Karpas-422 (cell line): Measurements from ENCODE around the gene ABTB1. TPM values are rescaled to one million over a fixed set of nuclear protein-coding genes. Genes with fewer than 3 reads are reported as not detected.

Source experiments
- DNase-seq: peaks from one replicate; pipeline ENCODE4 v3.0.0-alpha.2; 2015
- H2AFZ ChIP-seq: fragments of 200-600 bp; sonication (generic); 2 replicates; pipeline ENCODE4 v1.6.1; 2014; ENCODE audit warnings: antibody characterized with exemption, low read length, mixed read lengths
- H3K27ac ChIP-seq: fragments of 200-600 bp; sonication (generic); 2 replicates; pipeline ENCODE4 v1.5.1; 2014; ENCODE audit warnings: mild to moderate bottlenecking, low read length, moderate library complexity
- H3K27me3 ChIP-seq: fragments of 200-600 bp; sonication (generic); 2 replicates; pipeline ENCODE4 v1.6.1; 2014; ENCODE audit warnings: low read length, mixed read lengths
- H3K36me3 ChIP-seq: fragments of 200-600 bp; sonication (generic); 2 replicates; pipeline ENCODE4 v1.6.1; 2014; ENCODE audit warnings: low read length, mixed read lengths; ENCODE audit not compliant: insufficient read depth
- H3K4me1 ChIP-seq: fragments of 200-600 bp; sonication (generic); 2 replicates; pipeline ENCODE4 v1.6.1; 2014; ENCODE audit warnings: mild to moderate bottlenecking, low read length, mixed read lengths
- H3K4me2 ChIP-seq: fragments of 200-600 bp; sonication (generic); 2 replicates; pipeline ENCODE4 v1.6.1; 2014; ENCODE audit warnings: low read length, low read depth, mild to moderate bottlenecking; ENCODE audit not compliant: poor library complexity, severe bottlenecking
- H3K4me3 ChIP-seq: fragments of 200-600 bp; sonication (generic); 2 replicates; pipeline ENCODE4 v1.5.1; 2014; ENCODE audit warnings: mild to moderate bottlenecking, antibody characterized with exemption, low read length, mixed read lengths
- H3K79me2 ChIP-seq: fragments of 200-600 bp; sonication (generic); 2 replicates; pipeline ENCODE4 v1.6.1; 2014; ENCODE audit warnings: mild to moderate bottlenecking, low read length, mixed read lengths
- H3K9ac ChIP-seq: fragments of 200-600 bp; sonication (generic); 2 replicates; pipeline ENCODE4 v1.6.0; 2014; ENCODE audit warnings: low read length
- H3K9me2 ChIP-seq: fragments of 200-600 bp; sonication (generic), shearing (Covaris generic); replicated peaks from 2 replicates; pipeline ENCODE4 v1.6.0; 2014; ENCODE audit warnings: mild to moderate bottlenecking, low read length, moderate library complexity; ENCODE audit not compliant: insufficient read depth
- H3K9me3 ChIP-seq: fragments of 300-700, 200-600 bp; sonication (generic); 2 replicates; pipeline ENCODE4 v1.6.1; 2014; ENCODE audit warnings: low read length, mixed read lengths
- H4K20me1 ChIP-seq: fragments of 200-600 bp; sonication (generic); 2 replicates; pipeline ENCODE4 v1.6.1; 2014; ENCODE audit warnings: mild to moderate bottlenecking, antibody characterized with exemption, low read length, low read depth; ENCODE audit not compliant: insufficient read depth
- total RNA-seq: library from RNA; depleted of rRNA; stranded (reverse); fragments of >200 nt; shearing (Covaris generic); gene quantifications from 2 replicates; pipeline ENCODE4 v1.2.3, GENCODE V29; 2014; ENCODE audit warnings: low replicate concordance

Gene ABTB1
- total RNA-seq, 1 experiment from 2014 or later = 25.5 TPM

DNA sequence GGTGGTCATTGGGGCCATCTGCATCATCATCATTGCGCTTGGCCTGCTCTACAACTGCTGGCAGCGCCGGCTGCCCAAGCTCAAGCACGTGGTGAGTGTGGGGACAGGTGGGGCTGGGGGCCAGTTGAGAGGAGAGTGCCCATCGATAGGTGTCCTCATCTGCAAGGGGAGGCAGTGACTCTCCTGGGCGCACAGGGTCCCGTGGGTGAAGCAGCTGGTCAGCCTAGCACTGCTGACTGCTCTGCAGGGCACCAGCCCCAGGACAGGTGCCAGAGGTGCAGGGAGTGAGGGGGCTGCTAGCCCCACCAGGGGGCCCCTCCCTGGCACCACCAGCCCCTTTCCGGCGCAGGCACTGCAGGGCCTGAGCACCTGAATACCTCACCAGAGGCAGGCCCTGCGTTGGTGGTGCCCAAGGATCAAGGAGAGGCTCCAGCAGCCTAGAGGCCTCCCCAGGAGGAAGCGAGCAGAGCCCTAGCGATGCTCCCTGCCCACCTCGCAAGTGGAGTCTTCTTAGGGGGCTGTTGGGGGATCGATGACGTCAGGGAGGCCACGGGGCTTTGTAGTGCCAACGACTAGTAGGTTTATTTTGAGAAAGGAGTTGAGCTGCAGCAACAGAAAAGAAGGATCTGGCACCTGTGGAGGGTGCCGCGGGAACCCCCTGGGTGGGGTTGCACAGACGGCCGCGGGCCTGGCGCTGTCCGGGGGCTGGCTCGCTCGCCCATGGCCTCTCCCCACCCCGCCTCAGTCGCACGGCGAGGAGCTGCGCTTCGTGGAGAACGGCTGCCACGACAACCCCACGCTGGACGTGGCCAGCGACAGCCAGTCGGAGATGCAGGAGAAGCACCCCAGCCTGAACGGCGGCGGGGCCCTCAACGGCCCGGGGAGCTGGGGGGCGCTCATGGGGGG is 976 bp upstream of the ABTB1 start:
- peak; percentile 82 for DNase-seq
- peaks cover 27% of the 10 kb centered on the region for H3K4me1 ChIP-seq
- H3K4me2 ChIP-seq = peak overlapping the region; percentile 97
- no peaks in the 10 kb centered on the region for H4K20me1 ChIP-seq
- peak overlapping the region; percentile 91 for H3K4me3 ChIP-seq
- H3K9me3 ChIP-seq = no peaks in the 10 kb centered on the region
- H3K27me3 ChIP-seq = no peaks in the 10 kb centered on the region
- H3K9ac ChIP-seq = peak overlapping the region; percentile 95
- H2AFZ ChIP-seq = peak overlapping the region; percentile 34; the same call in 1 of the 2 replicates
- H3K9me2 ChIP-seq = no peaks in the 10 kb centered on the region
- no peaks in the 10 kb centered on the region for H3K36me3 ChIP-seq
- H3K27ac ChIP-seq = peak overlapping the region; percentile 75
- peaks cover 9% of the 10 kb centered on the region for H3K79me2 ChIP-seq

DNA sequence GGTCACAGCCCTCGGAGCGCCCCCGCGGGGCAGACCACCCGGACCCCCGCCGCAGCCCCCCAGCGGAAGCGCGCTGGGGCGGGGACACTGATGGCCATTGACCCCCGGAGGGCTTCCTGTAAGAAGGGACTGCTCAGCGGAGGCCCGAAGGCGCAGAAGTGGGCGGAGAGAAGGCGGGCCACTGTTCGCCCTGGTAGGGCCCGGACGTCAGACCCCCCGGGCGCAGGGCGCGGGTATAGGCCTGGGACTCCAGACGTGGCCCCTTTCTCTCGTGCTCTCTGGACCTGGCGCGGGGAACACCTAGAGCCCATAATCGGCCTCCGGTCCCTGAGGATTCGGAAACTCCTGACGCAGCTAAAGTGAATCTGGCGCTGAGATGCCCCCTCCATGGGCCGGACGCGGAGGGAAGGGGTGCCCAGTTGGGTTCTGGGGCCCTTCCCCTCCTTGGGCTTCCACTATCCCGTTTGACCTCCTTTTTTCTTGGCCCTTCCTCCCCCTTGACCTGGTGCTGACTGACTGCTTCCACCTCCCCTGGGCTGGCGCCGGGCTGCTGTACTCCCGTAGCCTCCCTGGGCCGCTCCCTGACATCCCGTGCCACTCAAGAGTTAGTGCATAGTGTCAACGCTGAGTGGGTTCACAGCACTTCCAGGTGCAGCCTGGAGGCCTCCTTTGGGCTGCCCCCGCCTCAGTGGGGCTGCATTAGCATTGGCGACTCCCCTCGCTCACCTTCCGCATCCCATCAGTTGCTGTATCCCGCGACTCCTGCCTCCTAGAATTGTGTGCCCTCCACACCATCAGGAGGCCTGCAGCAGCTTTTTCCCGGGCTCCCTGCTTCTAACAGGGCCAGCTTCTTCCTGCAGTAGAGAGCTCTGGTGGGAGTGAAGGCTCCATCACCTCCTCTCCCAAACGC is 694 bp downstream of the ABTB1 start:
- DNase-seq = peak; percentile 84
- peak overlapping the region; percentile 84 for H3K9ac ChIP-seq
- H3K4me2 ChIP-seq = peak overlapping the region; percentile 91
- no peak overlapping the region for H2AFZ ChIP-seq
- peak overlapping the region; percentile 59 for H3K27ac ChIP-seq
- H3K36me3 ChIP-seq = no peaks in the 10 kb centered on the region
- peaks cover 27% of the 10 kb centered on the region for H3K4me1 ChIP-seq
- no peaks in the 10 kb centered on the region for H3K27me3 ChIP-seq
- H3K9me3 ChIP-seq = no peaks in the 10 kb centered on the region
- peaks cover 9% of the 10 kb centered on the region for H3K79me2 ChIP-seq
- H3K4me3 ChIP-seq = peak overlapping the region; percentile 90
- no peaks in the 10 kb centered on the region for H3K9me2 ChIP-seq
- no peaks in the 10 kb centered on the region for H4K20me1 ChIP-seq

DNA sequence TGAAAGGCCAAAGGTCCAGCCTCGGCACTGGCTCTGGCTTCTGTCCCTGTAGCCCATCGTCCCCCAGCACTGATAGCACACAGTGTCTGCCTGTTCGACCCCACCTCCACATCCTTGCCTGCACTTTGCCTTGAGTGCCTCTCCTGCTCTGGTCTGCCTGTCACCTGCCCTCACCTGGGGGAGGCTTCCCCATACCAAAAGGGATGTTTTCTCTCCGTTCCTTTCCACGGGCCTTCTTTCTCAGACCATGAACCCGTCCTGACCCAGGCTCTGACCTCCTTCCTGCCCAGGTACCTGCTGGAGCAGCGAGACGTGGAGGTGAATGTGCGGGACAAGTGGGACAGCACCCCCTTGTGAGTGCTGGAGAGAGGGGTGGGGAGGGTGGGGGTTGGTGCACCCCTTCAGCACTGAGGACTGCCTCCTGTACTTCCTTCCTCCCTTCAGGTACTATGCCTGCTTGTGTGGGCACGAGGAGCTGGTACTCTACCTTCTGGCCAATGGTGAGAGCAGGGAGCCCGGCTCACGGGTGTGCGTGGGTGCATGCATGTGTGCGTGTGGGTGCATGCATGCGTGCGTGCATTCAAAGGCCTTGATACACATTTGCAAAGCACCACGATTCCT is 1.5 kb downstream of the ABTB1 start:
- H3K9me2 ChIP-seq = no peaks in the 10 kb centered on the region
- H3K79me2 ChIP-seq = peaks cover 9% of the 10 kb centered on the region
- H3K4me1 ChIP-seq = peaks cover 27% of the 10 kb centered on the region
- peak overlapping the region; percentile 59 for H3K27ac ChIP-seq
- H3K36me3 ChIP-seq = no peaks in the 10 kb centered on the region
- peak overlapping the region; percentile 90 for H3K4me3 ChIP-seq
- peak overlapping the region; percentile 91 for H3K4me2 ChIP-seq
- no peak for DNase-seq
- H2AFZ ChIP-seq = no peak overlapping the region
- H4K20me1 ChIP-seq = no peaks in the 10 kb centered on the region
- no peaks in the 10 kb centered on the region for H3K27me3 ChIP-seq
- H3K9ac ChIP-seq = peak overlapping the region; percentile 84
- H3K9me3 ChIP-seq = no peaks in the 10 kb centered on the region

DNA sequence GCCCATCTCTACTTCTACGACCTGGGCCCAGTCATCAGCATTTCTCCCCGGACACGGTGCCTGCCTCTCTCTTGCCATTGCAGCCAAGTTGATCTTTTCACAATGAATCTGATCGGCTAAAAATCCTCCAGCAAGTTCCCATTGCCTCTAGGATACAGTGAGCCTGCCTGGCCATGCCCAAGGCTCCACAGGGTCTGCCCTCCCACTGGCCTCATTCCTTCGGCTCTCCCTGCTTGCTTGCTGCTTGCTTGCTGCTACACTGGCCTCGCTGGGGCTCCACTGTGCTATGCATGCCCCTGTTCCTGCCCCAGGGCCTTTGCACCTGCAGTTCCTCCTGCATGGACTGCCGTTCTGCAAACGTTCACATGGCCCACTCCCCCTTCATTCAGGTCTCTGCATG is 2.0 kb downstream of the ABTB1 start:
- no peaks in the 10 kb centered on the region for H4K20me1 ChIP-seq
- no peak overlapping the region for H3K4me3 ChIP-seq
- no peaks in the 10 kb centered on the region for H3K36me3 ChIP-seq
- peaks cover 27% of the 10 kb centered on the region for H3K4me1 ChIP-seq
- peaks cover 9% of the 10 kb centered on the region for H3K79me2 ChIP-seq
- no peaks in the 10 kb centered on the region for H3K27me3 ChIP-seq
- peak overlapping the region; percentile 91 for H3K4me2 ChIP-seq
- H3K27ac ChIP-seq = 0 out of 2 replicates have a peak overlapping the region, but pooled peaks have one; percentile 1
- H3K9ac ChIP-seq = no peak overlapping the region
- no peak overlapping the region for H2AFZ ChIP-seq
- no peak for DNase-seq
- H3K9me2 ChIP-seq = no peaks in the 10 kb centered on the region
- H3K9me3 ChIP-seq = no peaks in the 10 kb centered on the region

DNA sequence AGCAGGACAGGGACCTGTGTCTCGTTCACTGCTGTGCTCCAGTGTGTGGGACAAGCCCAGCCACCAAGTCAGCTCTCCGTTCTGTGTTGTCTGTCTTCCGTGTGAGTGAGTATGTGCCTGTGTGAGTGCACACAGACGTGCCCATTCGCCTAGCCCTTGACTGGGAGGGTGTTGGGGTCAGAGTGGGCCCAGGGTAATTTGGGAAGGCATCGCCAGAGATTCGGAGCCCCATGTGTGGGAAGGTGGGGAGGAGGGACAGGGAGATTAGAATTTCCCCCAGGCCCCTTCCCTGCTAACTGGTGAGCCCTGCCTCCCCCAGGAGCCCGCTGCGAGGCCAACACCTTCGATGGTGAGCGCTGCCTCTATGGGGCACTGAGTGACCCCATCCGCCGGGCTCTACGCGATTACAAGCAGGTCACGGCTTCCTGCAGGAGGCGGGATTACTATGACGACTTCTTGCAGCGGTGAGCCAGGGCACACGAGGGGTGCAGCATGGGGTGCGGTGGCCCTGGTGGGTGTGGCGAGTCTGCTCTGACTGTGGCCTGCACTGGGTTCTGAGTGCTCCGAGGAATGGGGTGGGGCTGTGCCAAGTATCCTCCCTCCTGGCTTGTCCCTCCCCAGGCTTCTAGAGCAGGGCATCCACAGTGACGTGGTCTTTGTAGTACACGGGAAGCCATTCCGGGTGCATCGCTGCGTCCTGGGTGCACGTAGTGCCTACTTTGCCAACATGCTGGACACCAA is 3.1 kb downstream of the ABTB1 start:
- Histone ChIP-seq H3K4me2 (no peak overlapping the region), H3K4me3 (no peak overlapping the region), H4K20me1 (no peaks in the 10 kb centered on the region), H3K36me3 (no peaks in the 10 kb centered on the region), H3K9ac (no peak overlapping the region), H2AFZ (no peak overlapping the region), H3K9me3 (no peaks in the 10 kb centered on the region), H3K79me2 (peaks cover 9% of the 10 kb centered on the region), H3K27me3 (no peaks in the 10 kb centered on the region), H3K27ac (no peak overlapping the region), H3K4me1 (peaks cover 38% of the 10 kb centered on the region), H3K9me2 (no peaks in the 10 kb centered on the region)
- no peak for DNase-seq

DNA sequence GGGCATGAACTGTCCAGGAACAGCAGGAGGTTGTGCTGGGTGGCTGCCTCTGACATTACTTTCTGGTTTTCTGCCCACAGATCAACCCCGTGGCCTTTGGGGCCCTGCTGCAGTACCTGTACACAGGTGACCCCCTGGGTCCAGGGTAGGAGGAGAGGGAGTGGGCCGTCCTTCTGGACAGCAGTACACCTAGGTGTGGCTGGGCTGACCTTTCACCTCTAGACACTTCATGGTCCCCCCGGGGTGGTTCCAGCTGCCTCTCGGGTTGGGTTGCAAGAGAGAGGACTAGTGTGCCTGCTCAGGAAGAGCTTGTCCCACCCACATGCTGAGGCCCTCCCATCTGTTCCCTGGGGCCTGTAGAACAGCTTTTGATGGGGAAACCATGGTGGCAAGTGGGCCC is 3.7 kb downstream of the ABTB1 start:
- Histone ChIP-seq H3K79me2 (peaks cover 9% of the 10 kb centered on the region), H4K20me1 (no peaks in the 10 kb centered on the region), H3K36me3 (no peaks in the 10 kb centered on the region), H3K4me3 (no peak overlapping the region), H3K9me3 (no peaks in the 10 kb centered on the region), H3K27ac (no peak overlapping the region), H3K9ac (no peak overlapping the region), H2AFZ (no peak overlapping the region), H3K9me2 (no peaks in the 10 kb centered on the region), H3K4me2 (no peak overlapping the region), H3K4me1 (peaks cover 39% of the 10 kb centered on the region), H3K27me3 (no peaks in the 10 kb centered on the region)
- DNase-seq = no peak

DNA sequence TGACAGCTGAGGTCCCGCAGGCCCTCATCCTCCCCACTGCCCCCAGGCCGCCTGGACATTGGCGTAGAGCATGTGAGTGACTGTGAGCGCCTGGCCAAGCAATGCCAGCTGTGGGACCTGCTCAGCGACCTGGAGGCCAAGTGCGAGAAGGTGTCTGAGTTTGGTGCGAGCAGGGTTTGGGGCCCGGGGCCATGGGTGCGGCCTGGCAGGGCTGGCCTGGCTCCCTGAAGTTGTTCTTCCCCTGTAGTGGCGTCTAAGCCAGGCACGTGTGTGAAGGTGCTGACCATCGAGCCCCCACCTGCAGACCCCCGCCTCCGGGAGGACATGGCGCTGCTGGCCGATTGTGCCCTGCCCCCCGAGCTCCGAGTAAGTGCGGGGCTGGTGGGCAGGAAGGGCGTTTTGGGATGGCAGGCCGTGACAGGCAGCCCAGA is 4.2 kb downstream of the ABTB1 start:
- Histone ChIP-seq H3K79me2 (peaks cover 9% of the 10 kb centered on the region), H3K27me3 (no peaks in the 10 kb centered on the region), H3K4me2 (no peak overlapping the region), H3K4me1 (peaks cover 39% of the 10 kb centered on the region), H4K20me1 (no peaks in the 10 kb centered on the region), H3K4me3 (no peak overlapping the region), H3K9ac (no peak overlapping the region), H3K27ac (no peak overlapping the region), H3K36me3 (no peaks in the 10 kb centered on the region), H3K9me3 (no peaks in the 10 kb centered on the region), H2AFZ (no peak overlapping the region), H3K9me2 (no peaks in the 10 kb centered on the region)
- no peak for DNase-seq
